LNCaP clone FGC (cell line): ENCODE measurements around the gene PCDH9.

Experiments
- DNase-seq: peaks from one replicate; pipeline ENCODE4 v3.0.0-alpha.2; 2011; ENCODE audit warnings: low read depth
- H3K4me3 ChIP-seq: 2 replicates; pipeline ENCODE4 v1.5.1; 2011; ENCODE audit warnings: mild to moderate bottlenecking, low read depth, low read length, control low read depth
- TF ChIP-seq, protein P1 (sequence below): IDR thresholded peaks from 2 replicates; pipeline ENCODE4 v1.5.1; 2012; ENCODE audit warnings: mild to moderate bottlenecking; ENCODE audit not compliant: control insufficient read depth, insufficient read depth; ENCODE audit errors: extremely low read depth

PCDH9 gene

GRCh38 chr13:66981912-66982311 is 248.2 kb downstream of the PCDH9 start:
- TF ChIP-seq, protein P1, sequence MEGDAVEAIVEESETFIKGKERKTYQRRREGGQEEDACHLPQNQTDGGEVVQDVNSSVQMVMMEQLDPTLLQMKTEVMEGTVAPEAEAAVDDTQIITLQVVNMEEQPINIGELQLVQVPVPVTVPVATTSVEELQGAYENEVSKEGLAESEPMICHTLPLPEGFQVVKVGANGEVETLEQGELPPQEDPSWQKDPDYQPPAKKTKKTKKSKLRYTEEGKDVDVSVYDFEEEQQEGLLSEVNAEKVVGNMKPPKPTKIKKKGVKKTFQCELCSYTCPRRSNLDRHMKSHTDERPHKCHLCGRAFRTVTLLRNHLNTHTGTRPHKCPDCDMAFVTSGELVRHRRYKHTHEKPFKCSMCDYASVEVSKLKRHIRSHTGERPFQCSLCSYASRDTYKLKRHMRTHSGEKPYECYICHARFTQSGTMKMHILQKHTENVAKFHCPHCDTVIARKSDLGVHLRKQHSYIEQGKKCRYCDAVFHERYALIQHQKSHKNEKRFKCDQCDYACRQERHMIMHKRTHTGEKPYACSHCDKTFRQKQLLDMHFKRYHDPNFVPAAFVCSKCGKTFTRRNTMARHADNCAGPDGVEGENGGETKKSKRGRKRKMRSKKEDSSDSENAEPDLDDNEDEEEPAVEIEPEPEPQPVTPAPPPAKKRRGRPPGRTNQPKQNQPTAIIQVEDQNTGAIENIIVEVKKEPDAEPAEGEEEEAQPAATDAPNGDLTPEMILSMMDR: no peak
- no peak for DNase-seq
- no peak overlapping the region for H3K4me3 ChIP-seq

- DNase-seq: no peak
- H3K4me3 ChIP-seq: no peak overlapping the region
- TF ChIP-seq, protein P1: no peak
Observed at GRCh38 chr13:66977161-66977560, 253.0 kb downstream of the PCDH9 start.

GRCh38 chr13:66974889-66975288 is 255.2 kb downstream of the PCDH9 start:
- TF ChIP-seq, protein P1: no peak
- DNase-seq: no peak
- no peak overlapping the region for H3K4me3 ChIP-seq

- H3K4me3 ChIP-seq: no peak overlapping the region
- TF ChIP-seq, protein P1: no peak
- DNase-seq: no peak
Observed at GRCh38 chr13:66974174-66974573, 256.0 kb downstream of the PCDH9 start.

DNA sequence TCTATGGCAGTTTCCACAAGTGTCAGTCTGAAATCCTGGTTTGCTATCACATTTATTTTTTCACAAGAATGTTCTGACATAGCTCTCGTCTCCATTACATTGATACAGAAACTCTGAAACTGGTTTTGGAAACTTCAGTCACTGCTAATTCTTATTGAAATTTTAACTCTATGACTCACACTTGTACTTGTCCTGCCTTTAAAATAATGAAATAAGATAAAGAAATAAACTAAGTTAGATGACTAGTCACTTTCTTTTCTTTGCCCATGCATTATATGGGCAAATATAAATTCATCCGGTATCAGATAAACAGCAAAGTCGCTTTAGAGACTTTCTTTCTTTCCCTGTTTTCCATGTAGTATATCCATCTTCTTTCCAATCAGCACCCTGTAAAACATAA is 257.5 kb downstream of the PCDH9 start:
- no peak overlapping the region for H3K4me3 ChIP-seq
- TF ChIP-seq, protein P1: no peak
- DNase-seq: no peak

GRCh38 chr13:66971004-66971403 is 259.1 kb downstream of the PCDH9 start:
- no peak overlapping the region for H3K4me3 ChIP-seq
- TF ChIP-seq, protein P1: no peak
- no peak for DNase-seq

DNA sequence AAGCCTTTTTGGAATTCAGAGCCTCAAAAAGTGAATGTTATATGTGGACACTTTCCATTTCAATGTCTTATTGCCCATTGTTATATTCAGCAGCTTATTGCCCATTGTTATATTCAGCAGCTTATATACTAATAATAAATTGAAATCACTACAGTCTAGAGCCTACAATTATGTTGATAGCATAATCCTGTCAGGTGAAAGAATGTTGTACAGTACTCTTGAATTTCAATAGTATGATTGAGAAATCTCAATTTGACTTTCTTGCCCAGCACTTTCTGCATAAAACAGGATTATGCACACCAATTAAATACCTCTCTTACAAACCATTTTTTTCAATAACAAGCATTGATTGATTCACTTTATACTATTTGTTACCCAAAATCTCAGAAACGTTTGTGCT is 260.8 kb downstream of the PCDH9 start:
- TF ChIP-seq, protein P1: no peak
- H3K4me3 ChIP-seq: no peak overlapping the region
- no peak for DNase-seq
